ENCODE data around the gene KHSRP. TPM values are rescaled to one million over a fixed set of nuclear protein-coding genes. Genes with fewer than 3 reads are reported as not detected.

KHSRP gene
- total RNA-seq, 2 donors from 2014 or later, result 146 to 277 TPM

DNA sequence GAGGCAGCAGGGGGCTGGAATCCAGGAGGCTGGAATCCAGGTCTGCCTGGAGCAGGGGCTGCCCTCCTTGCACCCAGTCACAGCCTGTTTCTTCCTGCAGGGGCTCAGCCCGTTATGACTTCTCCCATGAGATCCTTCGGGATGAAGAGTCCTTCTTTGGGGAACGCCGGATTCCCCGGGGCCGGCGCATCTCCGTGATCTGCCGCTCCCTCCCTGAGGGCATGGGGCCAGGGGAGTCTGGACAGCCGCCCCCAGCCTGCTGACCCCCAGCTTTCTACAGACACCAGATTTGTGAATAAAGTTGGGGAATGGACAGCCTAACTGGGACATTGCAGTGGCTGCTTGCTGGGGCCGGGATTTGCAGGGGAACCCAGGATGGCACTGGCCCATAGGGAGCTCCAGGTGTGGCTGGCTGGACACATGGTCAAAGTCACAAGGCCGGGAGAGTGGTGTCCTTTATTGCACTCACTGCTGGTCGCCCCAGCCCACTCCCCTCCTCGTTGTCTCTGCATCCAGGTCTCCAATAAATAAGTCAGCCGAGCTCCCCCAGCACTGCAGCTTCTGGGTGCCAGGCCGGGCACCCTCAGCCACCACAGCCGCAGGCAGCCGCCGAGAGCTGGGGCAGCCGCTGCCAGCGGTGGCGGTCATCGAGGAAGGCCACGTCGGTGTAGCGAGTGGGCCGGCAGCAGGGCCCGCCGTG is 49.8 kb downstream of the KHSRP start:
- no peak overlapping the region for H3K27ac ChIP-seq
- H3K4me3 ChIP-seq, result no peak overlapping the region
- H3K4me1 ChIP-seq (replicated peaks), result peaks cover 3% of the 10 kb centered on the region
- WGBS, result 72% methylated on average over 15 of the region's 29 CpGs
- no peaks in the 10 kb centered on the region for H3K9me3 ChIP-seq
- DNase-seq (ENCODE audit: low spot score), result no peak
- TF ChIP-seq POLR2A (IDR thresholded peaks at IDR 0.05), result no peak
- no peak for TF ChIP-seq POLR2AphosphoS5 (IDR thresholded peaks at IDR 0.05)
- TF ChIP-seq, protein P1, sequence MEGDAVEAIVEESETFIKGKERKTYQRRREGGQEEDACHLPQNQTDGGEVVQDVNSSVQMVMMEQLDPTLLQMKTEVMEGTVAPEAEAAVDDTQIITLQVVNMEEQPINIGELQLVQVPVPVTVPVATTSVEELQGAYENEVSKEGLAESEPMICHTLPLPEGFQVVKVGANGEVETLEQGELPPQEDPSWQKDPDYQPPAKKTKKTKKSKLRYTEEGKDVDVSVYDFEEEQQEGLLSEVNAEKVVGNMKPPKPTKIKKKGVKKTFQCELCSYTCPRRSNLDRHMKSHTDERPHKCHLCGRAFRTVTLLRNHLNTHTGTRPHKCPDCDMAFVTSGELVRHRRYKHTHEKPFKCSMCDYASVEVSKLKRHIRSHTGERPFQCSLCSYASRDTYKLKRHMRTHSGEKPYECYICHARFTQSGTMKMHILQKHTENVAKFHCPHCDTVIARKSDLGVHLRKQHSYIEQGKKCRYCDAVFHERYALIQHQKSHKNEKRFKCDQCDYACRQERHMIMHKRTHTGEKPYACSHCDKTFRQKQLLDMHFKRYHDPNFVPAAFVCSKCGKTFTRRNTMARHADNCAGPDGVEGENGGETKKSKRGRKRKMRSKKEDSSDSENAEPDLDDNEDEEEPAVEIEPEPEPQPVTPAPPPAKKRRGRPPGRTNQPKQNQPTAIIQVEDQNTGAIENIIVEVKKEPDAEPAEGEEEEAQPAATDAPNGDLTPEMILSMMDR (IDR thresholded peaks at IDR 0.05), result no peak
- no peaks in the 10 kb centered on the region for H3K27me3 ChIP-seq (replicated peaks; ENCODE audit: insufficient read depth)
- peaks cover 3 to 5% of the 10 kb centered on the region in 2 donors for H3K36me3 ChIP-seq
- intact Hi-C loops (cut with DNase I), result loop anchor here (5.0 kb wide), 1 partner anchor 98 kb away; the partner anchor contains the start of gene MLLT1

DNA sequence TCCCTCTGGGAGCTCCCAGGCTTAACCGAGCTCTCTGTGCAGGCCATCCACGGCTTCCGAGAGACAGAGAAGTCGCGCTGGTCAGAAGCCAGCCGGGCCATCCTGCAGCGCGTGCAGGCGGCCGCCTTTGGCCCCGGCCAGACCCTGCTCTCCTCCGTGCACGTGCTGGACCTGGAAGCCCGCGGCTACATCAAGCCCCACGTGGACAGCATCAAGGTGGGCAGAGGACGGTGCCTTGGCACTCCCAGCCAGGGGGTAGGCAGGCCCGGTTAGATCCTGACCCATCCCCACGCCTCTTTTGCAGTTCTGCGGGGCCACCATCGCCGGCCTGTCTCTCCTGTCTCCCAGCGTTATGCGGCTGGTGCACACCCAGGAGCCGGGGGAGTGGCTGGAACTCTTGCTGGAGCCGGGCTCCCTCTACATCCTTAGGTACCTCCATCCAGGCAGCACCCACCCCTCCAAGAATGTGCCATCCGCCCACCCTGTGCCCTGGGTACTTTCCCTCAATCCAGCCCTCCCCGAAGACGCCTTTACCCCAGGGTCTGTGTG is 50.4 kb downstream of the KHSRP start:
- H3K36me3 ChIP-seq, result no peaks in the 10 kb centered on the region
- no peak for TF ChIP-seq POLR2AphosphoS5 (IDR thresholded peaks at IDR 0.05)
- no peak for TF ChIP-seq POLR2A (IDR thresholded peaks at IDR 0.05)
- TF ChIP-seq, protein P1 (IDR thresholded peaks at IDR 0.05), result no peak
- no peaks in the 10 kb centered on the region for H3K27me3 ChIP-seq (replicated peaks; ENCODE audit: insufficient read depth)
- H3K27ac ChIP-seq, result peak overlapping the region in 1 of 2 donors; percentile 99
- no peak overlapping the region for H3K4me3 ChIP-seq
- H3K9me3 ChIP-seq, result no peaks in the 10 kb centered on the region
- DNase-seq (ENCODE audit: low spot score), result no peak
- 60% methylated on average over 27 of the region's 29 CpGs for WGBS
- intact Hi-C loops (cut with DNase I), result loop anchor here (5.0 kb wide), 1 partner anchor 97 kb away; the partner anchor contains the start of gene MLLT1
- peaks cover 3% of the 10 kb centered on the region for H3K4me1 ChIP-seq (replicated peaks)

DNA sequence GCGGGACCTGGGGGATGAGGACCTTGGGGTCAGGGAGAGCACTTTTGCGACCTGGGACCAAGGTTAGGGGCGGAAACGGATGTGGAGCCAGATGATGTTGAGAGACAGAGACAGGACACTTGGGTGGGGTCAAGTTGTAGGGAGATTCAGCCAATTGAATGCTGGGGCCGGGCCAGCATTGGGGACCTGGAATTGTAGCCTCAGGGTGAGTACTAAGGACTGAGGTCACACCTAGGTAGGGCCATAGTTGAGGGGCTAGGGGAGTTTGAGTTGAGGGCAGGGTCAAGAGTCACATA is 50.9 kb downstream of the KHSRP start:
- Histone ChIP-seq H3K9me3 (no peaks in the 10 kb centered on the region), H3K4me1 (replicated peaks) (peaks cover 3% of the 10 kb centered on the region), H3K27me3 (replicated peaks; ENCODE audit: insufficient read depth) (no peaks in the 10 kb centered on the region), H3K36me3 (peaks cover 0 to under 1% of the 10 kb centered on the region in 2 donors), H3K4me3 (peak overlapping the region; percentile 74 to 85), H3K27ac (peak overlapping the region; percentile 99)
- WGBS, result 28% methylated on average over 5 of the region's 5 CpGs
- no peak for DNase-seq (ENCODE audit: low spot score)
- TF ChIP-seq, protein P1 (IDR thresholded peaks at IDR 0.05), result no peak
- TF ChIP-seq POLR2A (IDR thresholded peaks at IDR 0.05), result no peak
- TF ChIP-seq POLR2AphosphoS5 (IDR thresholded peaks at IDR 0.05), result no peak
- intact Hi-C loops (cut with DNase I), result loop anchor here (1.0 to 5.0 kb wide), 2 partner anchors 20 to 96 kb away; partner anchors contain the start of genes GTF2F1 and MLLT1

DNA sequence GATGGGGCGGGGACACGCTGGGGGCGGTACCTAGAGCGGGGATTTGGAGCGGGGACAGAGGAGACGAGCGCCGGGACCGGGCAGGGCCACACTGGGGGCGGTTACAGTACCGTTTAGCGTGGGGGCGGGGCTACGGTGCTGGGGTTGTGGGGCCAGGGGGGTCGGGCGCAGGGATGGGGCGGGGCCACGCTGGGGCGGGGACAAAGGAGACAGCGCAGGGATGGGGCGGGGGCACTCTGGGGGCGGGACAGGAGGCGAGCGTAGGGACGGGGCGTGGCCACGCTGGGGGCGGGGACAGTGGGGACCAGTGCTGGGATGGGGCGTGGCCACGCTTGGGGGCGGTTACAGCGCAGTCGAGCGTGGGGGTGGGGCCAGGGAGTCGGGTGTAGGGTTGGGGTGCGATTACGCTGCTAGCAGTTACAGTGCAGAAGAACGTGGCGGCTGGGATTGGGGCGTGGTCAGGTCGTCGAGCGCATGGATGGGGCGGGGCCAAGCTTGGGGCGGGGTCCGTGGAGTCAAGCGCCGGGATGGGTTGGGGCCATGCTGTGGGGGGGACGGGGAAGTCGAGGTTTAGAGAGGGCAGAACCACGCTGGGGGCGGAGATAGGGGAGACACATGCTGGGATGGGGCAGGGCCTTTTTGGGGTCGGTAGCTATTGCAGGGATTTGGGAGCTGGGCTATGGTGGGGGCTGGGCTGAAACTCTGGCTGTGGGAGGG is 51.4 kb downstream of the KHSRP start:
- under 1% methylated on average over 48 of the region's 53 CpGs for WGBS
- DNase-seq (ENCODE audit: low spot score), result peak; percentile 98
- no peaks in the 10 kb centered on the region for H3K9me3 ChIP-seq
- H3K4me3 ChIP-seq, result peak overlapping the region; percentile 74 to 85
- peaks cover 3% of the 10 kb centered on the region for H3K4me1 ChIP-seq (replicated peaks)
- intact Hi-C loops (cut with DNase I), result loop anchor here (1.0 to 5.0 kb wide), 2 partner anchors 20 to 96 kb away; partner anchors contain the start of genes GTF2F1 and MLLT1
- peak overlapping the region; percentile 99 for H3K27ac ChIP-seq
- peaks cover 0 to 5% of the 10 kb centered on the region in 2 donors for H3K36me3 ChIP-seq
- TF ChIP-seq POLR2AphosphoS5 (IDR thresholded peaks at IDR 0.05), result peak; percentile 45
- TF ChIP-seq, protein P1 (IDR thresholded peaks at IDR 0.05), result no peak
- no peaks in the 10 kb centered on the region for H3K27me3 ChIP-seq (replicated peaks; ENCODE audit: insufficient read depth)
